GM18520 (cell line): Measurements from ENCODE around the gene CD300H.
"Not testable (repeated sequence)": the region's sequence is repeated elsewhere in the genome, so short reads cannot be mapped to it uniquely, and the experiment has no call there.

ENCODE experiments used
- ATAC-seq: cut with Tn5 transposase; IDR thresholded peaks from one replicate; pipeline ENCODE4 v1.9.1; 2021; ENCODE audit not compliant: unreplicated experiment

CD300H gene

GRCh38 chr17:74528491-74529199 lies 38.7 kb downstream of the CD300H start:
- peak; percentile 88 for ATAC-seq

GRCh38 chr17:74527756-74528155 lies 39.6 kb downstream of the CD300H start:
- no peak for ATAC-seq

- no peak for ATAC-seq
Observed at GRCh38 chr17:74527081-74527480, 40.2 kb downstream of the CD300H start.

GRCh38 chr17:74526681-74527080 lies 40.6 kb downstream of the CD300H start:
- ATAC-seq = no peak

GRCh38 chr17:74525781-74526288 lies 41.5 kb downstream of the CD300H start:
- ATAC-seq = no peak

GRCh38 chr17:74525465-74525725 lies 41.9 kb downstream of the CD300H start:
- no peak for ATAC-seq

GRCh38 chr17:74524653-74525464 lies 42.5 kb downstream of the CD300H start:
- no peak for ATAC-seq

- no peak for ATAC-seq
Observed at GRCh38 chr17:74523308-74523707, 44.0 kb downstream of the CD300H start.

- no peak for ATAC-seq
Observed at GRCh38 chr17:74522381-74523105, 44.8 kb downstream of the CD300H start.

GRCh38 chr17:74521701-74522201 lies 45.6 kb downstream of the CD300H start:
- no peak for ATAC-seq

- no peak for ATAC-seq
Observed at GRCh38 chr17:74520790-74521480, 46.4 kb downstream of the CD300H start.

GRCh38 chr17:74520016-74520434 lies 47.3 kb downstream of the CD300H start:
- no peak for ATAC-seq

- ATAC-seq = not testable (repeated sequence)
Observed at GRCh38 chr17:74518413-74518981, 48.8 kb downstream of the CD300H start.

GRCh38 chr17:74516561-74517328 lies 50.6 kb downstream of the CD300H start:
- ATAC-seq = no peak

- ATAC-seq = no peak
Observed at GRCh38 chr17:74515941-74516340, 51.4 kb downstream of the CD300H start.

GRCh38 chr17:74514632-74515334 lies 52.5 kb downstream of the CD300H start:
- ATAC-seq = no peak

GRCh38 chr17:74513987-74514631 lies 53.2 kb downstream of the CD300H start:
- no peak for ATAC-seq

GRCh38 chr17:74512624-74513091 lies 54.7 kb downstream of the CD300H start:
- ATAC-seq = peak; percentile 54

- ATAC-seq = no peak
Observed at GRCh38 chr17:74512036-74512435, 55.3 kb downstream of the CD300H start.
